Nephron progenitor cell (in vitro differentiated cells): Measurements from ENCODE around the gene CDH4.

Experiments
- DNase-seq: peaks from one replicate; pipeline ENCODE4 v3.0.0; 2021
- H3K27ac Mint-ChIP-seq: 2 replicates; pipeline ENCODE4 v1.8.0; 2021; ENCODE audit warnings: mild to moderate bottlenecking, moderate library complexity, mixed read lengths
- H3K27me3 Mint-ChIP-seq: 2 replicates; pipeline ENCODE4 v1.8.0; 2021; ENCODE audit warnings: mild to moderate bottlenecking, low read depth, mixed read lengths; ENCODE audit not compliant: poor library complexity
- H3K36me3 Mint-ChIP-seq: 2 replicates; pipeline ENCODE4 v1.8.0; 2021; ENCODE audit warnings: low read depth, mixed read lengths
- H3K4me1 Mint-ChIP-seq: 2 replicates; pipeline ENCODE4 v1.8.0; 2021; ENCODE audit warnings: mixed read lengths
- H3K4me3 Mint-ChIP-seq: 2 replicates; pipeline ENCODE4 v1.8.0; 2021; ENCODE audit warnings: mild to moderate bottlenecking, moderate library complexity, mixed read lengths
- H3K9me3 Mint-ChIP-seq: 2 replicates; pipeline ENCODE4 v1.8.0; 2021; ENCODE audit warnings: mild to moderate bottlenecking, moderate library complexity, mixed read lengths
- TF ChIP-seq, protein P1 (sequence below): fragments of 200-600 bp; sonication (generic); IDR thresholded peaks from 2 replicates; pipeline ENCODE4 v1.5.0; 2021; ENCODE audit warnings: antibody characterized with exemption

CDH4 gene

DNA sequence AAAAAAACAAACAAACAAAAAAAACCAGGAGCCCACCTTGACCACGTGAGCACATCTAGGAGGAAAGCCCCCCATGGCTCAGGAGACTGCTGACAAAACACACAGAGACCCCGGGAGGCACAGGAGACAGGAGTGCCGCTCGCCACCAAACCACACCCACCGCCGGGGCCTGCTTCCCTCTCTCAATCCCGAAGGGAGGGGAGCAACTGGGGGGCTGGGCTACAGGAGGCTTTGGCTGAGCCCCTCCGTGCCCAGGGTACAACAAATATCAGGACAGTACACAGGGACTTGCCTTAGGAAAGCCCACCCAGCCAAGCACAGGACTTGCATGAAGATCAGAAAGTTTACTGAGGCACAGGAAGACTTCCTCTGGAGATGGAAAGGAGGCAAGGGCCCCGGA is 711.1 kb downstream of the CDH4 start:
- Mint-ChIP-seq H3K36me3 (peaks cover 10% of the 10 kb centered on the region), H3K9me3 (peaks cover 12% of the 10 kb centered on the region), H3K27me3 (peaks cover 27% of the 10 kb centered on the region), H3K27ac (no peak overlapping the region), H3K4me1 (peaks cover 6% of the 10 kb centered on the region), H3K4me3 (no peak overlapping the region)
- DNase-seq: no peak
- TF ChIP-seq, protein P1, sequence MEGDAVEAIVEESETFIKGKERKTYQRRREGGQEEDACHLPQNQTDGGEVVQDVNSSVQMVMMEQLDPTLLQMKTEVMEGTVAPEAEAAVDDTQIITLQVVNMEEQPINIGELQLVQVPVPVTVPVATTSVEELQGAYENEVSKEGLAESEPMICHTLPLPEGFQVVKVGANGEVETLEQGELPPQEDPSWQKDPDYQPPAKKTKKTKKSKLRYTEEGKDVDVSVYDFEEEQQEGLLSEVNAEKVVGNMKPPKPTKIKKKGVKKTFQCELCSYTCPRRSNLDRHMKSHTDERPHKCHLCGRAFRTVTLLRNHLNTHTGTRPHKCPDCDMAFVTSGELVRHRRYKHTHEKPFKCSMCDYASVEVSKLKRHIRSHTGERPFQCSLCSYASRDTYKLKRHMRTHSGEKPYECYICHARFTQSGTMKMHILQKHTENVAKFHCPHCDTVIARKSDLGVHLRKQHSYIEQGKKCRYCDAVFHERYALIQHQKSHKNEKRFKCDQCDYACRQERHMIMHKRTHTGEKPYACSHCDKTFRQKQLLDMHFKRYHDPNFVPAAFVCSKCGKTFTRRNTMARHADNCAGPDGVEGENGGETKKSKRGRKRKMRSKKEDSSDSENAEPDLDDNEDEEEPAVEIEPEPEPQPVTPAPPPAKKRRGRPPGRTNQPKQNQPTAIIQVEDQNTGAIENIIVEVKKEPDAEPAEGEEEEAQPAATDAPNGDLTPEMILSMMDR: no peak

DNA sequence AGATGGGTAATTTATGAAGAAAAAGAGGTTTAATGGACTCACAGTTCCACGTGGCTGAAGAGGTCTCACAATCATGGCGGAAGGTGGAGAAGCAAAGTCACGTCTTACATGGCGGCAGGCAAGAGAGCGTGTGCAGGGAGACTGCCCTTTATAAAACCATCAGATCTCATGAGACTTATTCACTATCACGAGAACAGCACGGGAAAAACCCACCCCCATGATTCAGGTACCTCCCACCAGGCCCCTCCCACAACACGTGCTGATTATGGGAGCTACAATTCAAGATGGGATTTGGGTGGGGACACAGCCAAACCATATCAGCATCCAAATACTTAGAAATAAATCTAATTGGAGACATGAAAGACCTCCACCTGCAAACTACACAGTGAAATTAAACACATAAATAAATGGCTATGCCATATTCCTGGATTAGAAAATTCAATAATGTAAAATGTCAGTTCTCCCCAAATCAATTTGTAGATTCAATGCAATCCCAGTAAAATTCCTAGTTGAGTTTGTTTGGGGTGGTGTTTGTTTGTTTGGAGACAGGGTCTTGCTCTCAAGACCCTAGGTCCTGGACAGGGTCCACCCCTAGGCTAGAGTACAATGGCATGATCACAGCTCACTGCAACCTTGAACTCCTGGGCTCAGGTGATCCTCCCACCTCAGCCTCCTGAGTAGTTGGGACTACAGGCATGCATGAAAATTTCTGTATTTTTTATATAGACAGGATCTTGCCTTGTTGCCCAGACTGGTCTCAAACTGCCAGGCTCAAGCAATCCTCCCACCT is 712.0 kb downstream of the CDH4 start:
- no peak for DNase-seq
- no peak overlapping the region for H3K27ac Mint-ChIP-seq
- peaks cover 12% of the 10 kb centered on the region for H3K9me3 Mint-ChIP-seq

DNA sequence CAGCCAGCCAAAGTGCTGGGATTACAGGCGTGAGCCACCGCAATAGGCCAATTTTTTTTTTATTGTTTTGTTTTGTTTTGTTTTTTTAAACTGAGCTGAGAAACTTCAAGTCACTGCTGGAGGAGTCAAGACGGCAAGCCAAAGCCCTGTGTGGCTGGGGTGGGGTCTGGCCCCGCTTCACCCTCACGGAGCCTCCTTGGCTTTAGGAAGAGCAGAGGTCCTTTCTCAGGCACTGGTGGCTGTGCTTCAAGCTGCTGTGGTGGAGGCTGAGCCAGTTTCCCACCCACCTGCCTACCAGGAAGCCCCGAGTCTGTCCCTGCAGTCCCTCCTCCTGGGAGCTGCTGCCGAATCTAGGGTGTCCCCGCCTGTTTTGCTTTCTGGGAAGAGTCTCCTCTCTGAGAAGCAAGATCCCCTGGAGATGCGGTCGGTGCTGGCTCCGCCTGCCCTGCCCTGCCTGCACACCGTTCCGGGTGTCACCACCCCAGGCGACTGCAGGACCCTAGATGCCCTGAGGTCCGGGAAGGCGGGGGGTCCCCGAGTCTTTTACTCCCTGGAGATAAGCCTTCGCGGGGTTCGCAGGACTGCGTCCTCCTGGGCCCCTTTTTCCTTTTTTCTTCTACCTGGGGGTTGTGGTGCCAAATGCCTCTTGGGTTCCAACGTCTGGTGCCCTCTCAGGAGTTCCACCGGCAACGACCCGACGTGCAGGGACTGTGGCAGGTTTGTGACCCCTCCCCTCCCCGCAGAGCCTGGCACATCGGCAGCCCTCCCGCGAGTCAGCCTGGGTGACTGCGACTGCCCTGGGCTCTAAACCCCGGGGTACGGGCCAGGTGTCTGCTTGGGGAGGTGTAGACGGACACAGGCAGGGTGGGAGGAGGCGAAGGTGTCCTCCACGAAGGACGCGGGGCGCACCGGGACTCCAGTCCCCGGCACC is 712.9 kb downstream of the CDH4 start:
- H3K9me3 Mint-ChIP-seq: peaks cover 12% of the 10 kb centered on the region
- no peak overlapping the region for H3K27ac Mint-ChIP-seq

More for the DNA sequence above, 712.0 kb downstream of the CDH4 start:
- no peak overlapping the region for H3K4me3 Mint-ChIP-seq
- H3K4me1 Mint-ChIP-seq: peaks cover 6% of the 10 kb centered on the region
- H3K36me3 Mint-ChIP-seq: peaks cover 10% of the 10 kb centered on the region
- TF ChIP-seq, protein P1: no peak
- H3K27me3 Mint-ChIP-seq: peaks cover 26% of the 10 kb centered on the region

DNA sequence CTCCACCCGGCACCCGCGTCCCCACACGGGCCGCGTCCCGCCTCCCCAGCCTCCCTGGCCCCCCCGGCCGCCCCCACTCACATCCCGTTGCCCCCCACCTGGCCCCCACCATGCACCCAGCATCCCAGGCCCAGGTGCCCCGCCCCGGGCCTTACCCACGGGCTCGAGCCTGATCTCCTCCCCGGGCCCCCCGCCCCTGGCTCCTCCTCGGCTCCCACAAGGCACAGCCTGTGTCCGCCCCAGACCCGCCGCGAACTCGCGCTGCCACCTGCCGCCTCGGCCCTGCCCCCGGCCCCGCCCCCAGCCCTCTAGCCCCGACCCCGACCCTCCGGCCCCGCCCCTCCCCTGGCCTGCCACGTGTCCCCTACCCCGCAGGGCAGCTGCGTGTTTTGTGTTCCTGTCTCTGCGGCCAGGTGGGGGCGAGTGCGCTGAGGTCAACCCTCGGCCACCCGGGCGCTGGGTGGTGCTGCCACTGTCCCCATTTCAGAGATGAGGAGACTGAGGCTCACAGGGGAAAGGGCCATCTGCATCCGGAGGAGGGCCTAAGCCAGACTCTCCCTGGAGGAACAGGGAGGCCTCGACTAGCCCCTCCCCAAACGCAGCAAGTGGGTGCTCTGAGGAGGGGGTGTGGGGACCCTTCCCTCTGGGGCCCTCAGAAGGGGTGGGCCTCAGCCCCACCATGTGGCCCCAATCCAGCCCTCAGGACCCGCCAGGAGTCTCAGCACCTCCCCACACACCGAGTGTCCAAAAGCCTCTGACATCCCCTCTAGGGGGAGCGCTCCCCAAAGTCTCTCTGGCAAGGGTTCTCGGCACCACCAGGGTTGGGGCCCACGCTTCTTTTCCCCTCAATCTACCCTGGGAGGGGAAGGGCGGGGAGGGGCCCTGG is 713.8 kb downstream of the CDH4 start:
- peaks cover 15% of the 10 kb centered on the region for H3K36me3 Mint-ChIP-seq
- H3K27me3 Mint-ChIP-seq: peaks cover 18% of the 10 kb centered on the region
- peak; percentile 45 for DNase-seq
- H3K27ac Mint-ChIP-seq: no peak overlapping the region
- TF ChIP-seq, protein P1: no peak
- peaks cover 11% of the 10 kb centered on the region for H3K9me3 Mint-ChIP-seq
- no peak overlapping the region for H3K4me3 Mint-ChIP-seq
- H3K4me1 Mint-ChIP-seq: peaks cover 6% of the 10 kb centered on the region

More for the DNA sequence above, 712.9 kb downstream of the CDH4 start:
- Mint-ChIP-seq H3K4me1 (peaks cover 6% of the 10 kb centered on the region), H3K36me3 (peaks cover 10% of the 10 kb centered on the region), H3K4me3 (no peak overlapping the region), H3K27me3 (peaks cover 23% of the 10 kb centered on the region)
- TF ChIP-seq, protein P1: no peak
- DNase-seq: no peak

DNA sequence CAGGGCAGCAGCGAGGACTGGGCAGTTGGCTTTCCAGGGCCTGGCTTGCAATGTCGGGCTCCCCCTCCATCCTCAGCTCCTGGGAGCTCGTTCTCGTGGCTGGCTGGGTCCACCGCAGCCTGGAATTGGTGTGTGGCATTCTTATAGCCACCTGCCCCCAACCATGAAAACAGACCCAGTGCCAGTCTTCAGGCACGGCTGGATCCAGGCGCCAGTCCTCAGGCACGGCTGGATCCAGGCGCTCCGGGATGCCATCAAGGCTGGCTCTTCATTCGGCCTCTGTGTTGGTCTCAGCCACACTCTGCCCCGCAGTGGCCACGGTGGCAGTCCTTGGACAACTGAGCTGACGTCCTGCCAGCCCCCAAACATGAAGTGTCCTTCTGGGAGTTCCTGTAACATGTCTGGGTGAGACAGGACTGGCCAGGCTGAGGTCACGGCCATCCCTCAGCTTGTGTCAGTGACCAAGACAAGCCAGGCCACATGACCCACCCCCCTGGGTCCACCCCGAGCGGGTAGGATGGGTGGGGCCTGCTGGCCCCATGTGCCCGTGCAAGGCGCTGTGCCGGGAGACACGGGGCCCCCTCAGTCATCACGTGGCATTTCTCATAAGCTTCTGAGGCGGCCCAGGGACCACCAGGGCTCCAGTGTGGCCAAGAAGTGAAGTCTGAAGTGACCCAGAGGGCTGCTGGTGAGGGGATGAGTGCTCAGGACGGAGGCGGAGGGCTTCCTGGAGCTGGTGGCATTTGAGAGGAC is 714.6 kb downstream of the CDH4 start:
- peaks cover 17% of the 10 kb centered on the region for H3K27me3 Mint-ChIP-seq
- no peak overlapping the region for H3K4me3 Mint-ChIP-seq
- H3K27ac Mint-ChIP-seq: no peak overlapping the region
- H3K36me3 Mint-ChIP-seq: peaks cover 8% of the 10 kb centered on the region
- DNase-seq: no peak
- peaks cover 6% of the 10 kb centered on the region for H3K4me1 Mint-ChIP-seq
- TF ChIP-seq, protein P1: no peak
- peaks cover 2% of the 10 kb centered on the region for H3K9me3 Mint-ChIP-seq
